HFF-Myc (cell line): Measurements from ENCODE around the gene ZMYM4.
"Not testable (repeated sequence)": the region's sequence is repeated elsewhere in the genome, so short reads cannot be mapped to it uniquely, and the experiment has no call there.

Experiments
- DNase-seq: peaks from one replicate; pipeline ENCODE4 v3.0.0-alpha.2; 2011; ENCODE audit warnings: low read depth; ENCODE audit errors: extremely low read depth
- H3K4me3 ChIP-seq: replicated peaks from 2 replicates; pipeline ENCODE4 v1.5.1; 2011; ENCODE audit warnings: low read depth, mild to moderate bottlenecking, control low read depth, low read length
- CTCF ChIP-seq: IDR thresholded peaks from 2 replicates; pipeline ENCODE4 v1.5.1; 2012; ENCODE audit warnings: mild to moderate bottlenecking, low read depth, low read length, control low read depth; ENCODE audit errors: missing control alignments

Gene ZMYM4

DNA sequence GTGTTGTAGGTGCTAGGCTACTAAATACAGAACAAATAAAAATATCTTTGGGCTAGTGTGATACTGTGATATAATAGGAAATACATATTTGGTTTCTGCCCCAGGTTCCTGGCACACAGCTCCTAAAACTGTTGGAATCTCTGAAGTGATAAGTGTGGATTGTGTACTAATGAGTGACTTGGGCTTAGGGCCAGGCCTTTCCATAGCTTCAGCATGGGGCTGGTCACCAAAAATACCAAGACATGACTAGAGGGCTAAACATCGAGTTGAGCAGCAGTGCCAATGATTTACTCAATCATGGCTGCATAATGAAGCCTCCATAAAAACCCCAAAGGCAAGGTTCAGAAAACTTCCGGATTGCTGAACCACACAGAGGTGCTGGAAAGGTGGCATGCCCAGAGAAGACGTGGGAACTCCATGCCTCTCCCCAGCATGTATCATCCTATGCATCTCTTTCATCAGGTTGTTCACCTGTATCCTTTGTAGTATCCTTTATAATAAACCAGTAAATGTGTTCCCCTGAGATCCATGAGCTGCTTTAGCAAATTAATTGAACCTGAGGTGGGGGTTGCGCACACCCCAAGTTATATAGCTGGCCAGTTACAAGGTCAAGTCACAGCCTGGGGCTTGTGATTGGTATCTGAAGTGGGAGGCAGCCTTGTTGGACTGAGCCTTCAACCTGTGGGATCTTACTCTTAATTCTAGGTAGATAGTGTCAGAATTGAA is 51.6 kb downstream of the ZMYM4 start:
- DNase-seq, result no peak
- TF ChIP-seq CTCF, result no peak
- no peak overlapping the region for H3K4me3 ChIP-seq

DNA sequence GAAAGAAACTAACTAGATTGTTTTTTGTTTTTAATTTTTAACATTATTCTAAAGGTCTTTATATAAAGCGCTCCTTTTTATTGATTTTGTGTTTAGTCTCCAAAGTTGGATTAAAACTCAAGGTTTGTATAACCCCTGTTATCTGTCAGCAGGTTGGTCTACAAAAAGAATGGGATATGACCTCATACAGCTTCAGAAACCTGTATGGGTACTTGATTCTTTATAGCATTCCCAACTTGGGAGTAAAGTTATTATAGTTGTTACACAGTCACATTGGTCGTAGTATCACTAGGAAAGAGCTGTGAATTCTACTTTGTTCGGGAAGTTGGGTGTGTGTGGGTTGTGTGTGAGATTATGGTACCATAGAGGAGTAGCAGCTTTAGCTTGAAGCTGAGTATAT is 52.4 kb downstream of the ZMYM4 start:
- DNase-seq, result no peak
- H3K4me3 ChIP-seq, result no peak overlapping the region
- TF ChIP-seq CTCF, result no peak

DNA sequence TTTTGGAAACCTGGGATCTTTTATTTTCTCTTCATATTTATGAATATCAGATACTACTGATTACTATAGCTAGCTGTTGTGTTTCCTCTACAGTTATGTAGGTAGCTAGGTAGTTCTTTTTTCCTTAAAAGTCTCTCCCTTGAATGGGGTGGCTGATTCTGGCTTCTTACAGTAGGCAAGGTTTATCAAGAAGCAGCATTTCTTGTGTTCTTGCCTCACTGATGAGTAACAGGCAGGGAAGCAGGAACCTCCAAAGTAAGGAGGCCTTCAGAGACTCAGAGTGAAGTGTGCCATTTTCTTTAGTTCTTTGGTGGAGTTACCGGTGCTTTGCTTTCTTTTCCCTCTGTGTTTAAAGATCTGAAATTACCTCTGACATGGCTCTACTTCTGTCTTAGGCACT is 56.0 kb downstream of the ZMYM4 start:
- DNase-seq, result no peak
- H3K4me3 ChIP-seq, result no peak overlapping the region
- no peak for TF ChIP-seq CTCF

DNA sequence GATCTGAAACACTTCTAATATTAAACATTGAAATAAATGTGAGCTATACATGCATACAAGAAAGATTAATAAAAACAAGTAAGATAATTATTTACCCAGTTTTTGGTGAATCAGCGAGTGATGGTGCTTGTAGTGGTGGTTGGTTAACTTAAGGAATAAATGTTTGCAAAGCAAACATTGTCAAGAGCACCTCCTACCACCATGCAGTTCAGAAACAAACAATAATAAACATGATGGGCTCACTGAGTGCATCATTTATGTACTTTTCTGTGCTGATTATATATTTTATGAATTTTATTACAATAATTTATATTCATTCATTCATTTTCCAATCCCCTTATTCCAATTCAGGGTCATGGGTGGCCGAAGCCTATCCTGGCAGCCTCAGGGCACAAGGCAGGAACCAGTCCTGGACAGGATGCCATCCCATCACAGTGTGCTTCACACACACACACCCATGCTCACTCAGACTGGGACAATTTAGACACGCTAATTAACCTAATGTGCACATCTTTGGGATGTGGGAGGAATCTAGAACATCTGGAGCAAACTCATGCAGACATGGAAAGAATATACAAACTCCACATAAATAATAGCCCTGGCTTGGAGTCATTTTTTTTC is 57.8 kb downstream of the ZMYM4 start:
- no peak for DNase-seq
- no peak for TF ChIP-seq CTCF
- no peak overlapping the region for H3K4me3 ChIP-seq

DNA sequence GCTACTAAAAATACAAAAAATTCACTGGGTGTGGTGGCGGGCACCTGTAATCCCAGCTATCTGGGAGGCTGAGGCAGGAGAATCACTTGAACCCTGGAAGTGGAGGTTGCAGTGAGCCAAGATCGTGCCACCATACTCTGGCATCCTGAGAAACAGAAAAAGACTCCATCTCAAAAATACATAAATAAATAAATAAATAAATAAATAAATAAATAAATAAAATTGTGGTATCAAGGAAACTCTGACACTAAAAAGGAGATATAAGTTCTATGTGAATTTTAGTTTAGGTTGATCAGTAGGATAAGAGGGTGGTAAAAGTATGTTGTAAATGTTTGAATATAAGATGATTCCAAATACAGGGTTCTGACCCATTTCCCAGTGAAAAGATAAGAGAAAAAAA is 63.1 kb downstream of the ZMYM4 start:
- not testable (repeated sequence) for DNase-seq, H3K4me3 ChIP-seq

DNA sequence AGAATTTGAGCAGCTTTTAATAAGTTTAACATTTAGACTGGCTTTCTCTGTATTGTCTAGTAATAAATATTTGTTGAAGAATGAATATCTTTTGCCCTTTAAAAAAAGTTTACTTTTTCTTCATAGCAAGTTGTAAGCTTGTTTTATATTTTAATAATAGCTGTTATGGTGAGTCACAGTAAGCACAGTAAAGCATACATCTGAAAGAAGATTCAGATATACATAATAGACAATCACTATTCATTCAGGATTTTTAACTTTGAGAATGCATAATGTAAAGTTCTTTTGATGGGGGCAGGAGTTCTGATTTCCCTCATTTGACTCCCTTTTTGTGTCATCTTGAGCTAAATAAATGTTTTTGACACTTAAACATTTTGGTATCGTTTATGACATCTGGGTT is 66.0 kb downstream of the ZMYM4 start:
- no peak for DNase-seq
- TF ChIP-seq CTCF, result no peak
- H3K4me3 ChIP-seq, result no peak overlapping the region

GRCh38 chr1:35340519-35340918 is 72.0 kb downstream of the ZMYM4 start:
- no peak overlapping the region for H3K4me3 ChIP-seq
- DNase-seq, result no peak
- no peak for TF ChIP-seq CTCF
